ENCODE measurements around the gene ANKRD28. TPM values are rescaled to one million over a fixed set of nuclear protein-coding genes. Genes with fewer than 3 reads are reported as not detected.
A peak's percentile ranks its signal among the peaks of the same experiment; 100 is the strongest.

Gene ANKRD28
- total RNA-seq (2021; ENCODE audit: unreplicated experiment): 89.3 TPM
- polyA plus RNA-seq (2012; ENCODE audit: insufficient read length): 35.0 TPM
- percentile 96 among the genes with signal in this experiment for Bru-seq, nascent RNA
- percentile 80 among the genes with signal in this experiment for BruChase-seq, experiment 1, labeled RNA remaining after a 2-hour chase
- BruChase-seq, experiment 2, labeled RNA remaining after a 6-hour chase: percentile 83 among the genes with signal in this experiment
- long read RNA-seq, full-length matches to known transcripts: 60 of 137 reads
- long read RNA-seq, partial matches to known transcripts: 16 of 137 reads
- long read RNA-seq, other reads (novel, unspliced or antisense): 61 of 137 reads

DNA sequence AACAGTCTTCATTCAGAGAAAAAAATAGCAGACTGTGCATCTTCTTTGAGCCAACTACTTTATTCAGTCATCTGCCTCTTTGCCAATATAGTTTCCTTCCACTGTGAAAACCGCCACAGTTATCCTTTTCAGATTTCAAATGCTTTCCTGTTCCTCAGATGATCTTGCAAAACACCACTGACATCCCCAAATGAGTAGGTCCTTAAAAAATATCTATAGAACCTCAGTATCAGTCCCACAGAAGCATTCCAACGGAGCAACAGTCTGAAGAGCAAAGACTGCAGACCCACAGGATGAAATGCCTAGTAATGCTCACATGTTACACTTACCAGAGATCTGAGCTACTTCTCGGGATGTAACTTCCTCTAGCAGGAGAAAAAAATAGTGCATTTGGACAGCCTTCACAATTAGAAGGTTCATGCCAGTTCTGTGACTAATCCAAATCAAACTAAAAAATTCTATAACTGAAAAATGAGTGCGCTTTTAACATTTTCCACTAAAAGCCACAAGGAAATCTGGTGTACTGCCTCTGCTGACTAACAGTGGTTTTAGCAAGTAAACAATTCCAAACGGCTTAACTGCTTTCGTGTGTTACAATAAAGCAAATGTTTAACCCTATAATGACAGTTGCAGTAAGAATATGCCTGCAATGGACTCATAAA, at the start of gene ANKRD28:
TSS of gene ANKRD28 (minus strand) at position 338 of the 662 bp plus-strand sequence. CDS start 1,458 bp downstream, outside the sequence.
- in situ Hi-C loops (cut with HindIII; ENCODE audit: low pct_unique_long_range_greater_than_20kb, low sequenced_read_pairs): no loop called here
- no TSS peak for BruUV-seq (replicated peaks)
- Histone ChIP-seq H3K4me3 (ENCODE audit: low read depth in 2 of 2, low read length in 2 of 2) (peak within 1 kb of the TSS; percentile 50 to 80), H3K9me3 (ENCODE audit: control insufficient read depth, insufficient read depth, low read depth, low read length) (no peaks in the 10 kb centered on the region), H3K27me3 (ENCODE audit: control insufficient read depth, insufficient read depth, low read length) (no peaks in the 10 kb centered on the region), H3K36me3 (ENCODE audit: control insufficient read depth, insufficient read depth, low read length) (peaks cover 2% of the 10 kb centered on the region; the same call in 1 of the 2 replicates), H3K27ac (ENCODE audit: low read length) (peak within 1 kb of the TSS; percentile 98), H3K4me1 (ENCODE audit: control insufficient read depth, insufficient read depth, low read length) (peaks cover 27% of the 10 kb centered on the region)
- ChIA-PET POLR2A (interaction anchor here (0.7 to 1.7 kb wide), 3 partner anchors 10 to 594 kb away, joined by 3 to 5 read pairs (median 4); no protein-coding TSS in a partner anchor), CTCF (interaction anchor here (1.0 kb wide), 1 partner anchor 84 kb away, joined by 3 read pairs; no protein-coding TSS in a partner anchor)
- ATAC-seq: peak; percentile 89
- DNase-seq (ENCODE audit: low read depth, low spot score): peak; percentile 83
- TF ChIP-seq, protein P1, sequence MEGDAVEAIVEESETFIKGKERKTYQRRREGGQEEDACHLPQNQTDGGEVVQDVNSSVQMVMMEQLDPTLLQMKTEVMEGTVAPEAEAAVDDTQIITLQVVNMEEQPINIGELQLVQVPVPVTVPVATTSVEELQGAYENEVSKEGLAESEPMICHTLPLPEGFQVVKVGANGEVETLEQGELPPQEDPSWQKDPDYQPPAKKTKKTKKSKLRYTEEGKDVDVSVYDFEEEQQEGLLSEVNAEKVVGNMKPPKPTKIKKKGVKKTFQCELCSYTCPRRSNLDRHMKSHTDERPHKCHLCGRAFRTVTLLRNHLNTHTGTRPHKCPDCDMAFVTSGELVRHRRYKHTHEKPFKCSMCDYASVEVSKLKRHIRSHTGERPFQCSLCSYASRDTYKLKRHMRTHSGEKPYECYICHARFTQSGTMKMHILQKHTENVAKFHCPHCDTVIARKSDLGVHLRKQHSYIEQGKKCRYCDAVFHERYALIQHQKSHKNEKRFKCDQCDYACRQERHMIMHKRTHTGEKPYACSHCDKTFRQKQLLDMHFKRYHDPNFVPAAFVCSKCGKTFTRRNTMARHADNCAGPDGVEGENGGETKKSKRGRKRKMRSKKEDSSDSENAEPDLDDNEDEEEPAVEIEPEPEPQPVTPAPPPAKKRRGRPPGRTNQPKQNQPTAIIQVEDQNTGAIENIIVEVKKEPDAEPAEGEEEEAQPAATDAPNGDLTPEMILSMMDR (IDR thresholded peaks at IDR 0.05): peak; percentile 11; the same call in 1 of the 2 replicates
- TF ChIP-seq, protein P2, sequence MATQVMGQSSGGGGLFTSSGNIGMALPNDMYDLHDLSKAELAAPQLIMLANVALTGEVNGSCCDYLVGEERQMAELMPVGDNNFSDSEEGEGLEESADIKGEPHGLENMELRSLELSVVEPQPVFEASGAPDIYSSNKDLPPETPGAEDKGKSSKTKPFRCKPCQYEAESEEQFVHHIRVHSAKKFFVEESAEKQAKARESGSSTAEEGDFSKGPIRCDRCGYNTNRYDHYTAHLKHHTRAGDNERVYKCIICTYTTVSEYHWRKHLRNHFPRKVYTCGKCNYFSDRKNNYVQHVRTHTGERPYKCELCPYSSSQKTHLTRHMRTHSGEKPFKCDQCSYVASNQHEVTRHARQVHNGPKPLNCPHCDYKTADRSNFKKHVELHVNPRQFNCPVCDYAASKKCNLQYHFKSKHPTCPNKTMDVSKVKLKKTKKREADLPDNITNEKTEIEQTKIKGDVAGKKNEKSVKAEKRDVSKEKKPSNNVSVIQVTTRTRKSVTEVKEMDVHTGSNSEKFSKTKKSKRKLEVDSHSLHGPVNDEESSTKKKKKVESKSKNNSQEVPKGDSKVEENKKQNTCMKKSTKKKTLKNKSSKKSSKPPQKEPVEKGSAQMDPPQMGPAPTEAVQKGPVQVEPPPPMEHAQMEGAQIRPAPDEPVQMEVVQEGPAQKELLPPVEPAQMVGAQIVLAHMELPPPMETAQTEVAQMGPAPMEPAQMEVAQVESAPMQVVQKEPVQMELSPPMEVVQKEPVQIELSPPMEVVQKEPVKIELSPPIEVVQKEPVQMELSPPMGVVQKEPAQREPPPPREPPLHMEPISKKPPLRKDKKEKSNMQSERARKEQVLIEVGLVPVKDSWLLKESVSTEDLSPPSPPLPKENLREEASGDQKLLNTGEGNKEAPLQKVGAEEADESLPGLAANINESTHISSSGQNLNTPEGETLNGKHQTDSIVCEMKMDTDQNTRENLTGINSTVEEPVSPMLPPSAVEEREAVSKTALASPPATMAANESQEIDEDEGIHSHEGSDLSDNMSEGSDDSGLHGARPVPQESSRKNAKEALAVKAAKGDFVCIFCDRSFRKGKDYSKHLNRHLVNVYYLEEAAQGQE (IDR thresholded peaks at IDR 0.05; ENCODE audit: insufficient read depth in 1 of 2, low read depth in 2 of 2, low read length in 1 of 2): no peak
- no peak for TF ChIP-seq SIN3A (IDR thresholded peaks at IDR 0.05; ENCODE audit: borderline replicate concordance, insufficient read depth, low read depth, low read length)
- TF ChIP-seq POLR2AphosphoS5 (IDR thresholded peaks at IDR 0.05; ENCODE audit: low read depth, low read length): peak; percentile 50
- peak; percentile 66 for TF ChIP-seq TCF7L2 (IDR thresholded peaks at IDR 0.05; ENCODE audit: low read depth, low read length)
- intact Hi-C loops (cut with micrococcal nuclease; ENCODE audit: unreplicated experiment): loop anchor here (5.0 kb wide), 1 partner anchor 165 kb away; no protein-coding TSS in a partner anchor

DNA sequence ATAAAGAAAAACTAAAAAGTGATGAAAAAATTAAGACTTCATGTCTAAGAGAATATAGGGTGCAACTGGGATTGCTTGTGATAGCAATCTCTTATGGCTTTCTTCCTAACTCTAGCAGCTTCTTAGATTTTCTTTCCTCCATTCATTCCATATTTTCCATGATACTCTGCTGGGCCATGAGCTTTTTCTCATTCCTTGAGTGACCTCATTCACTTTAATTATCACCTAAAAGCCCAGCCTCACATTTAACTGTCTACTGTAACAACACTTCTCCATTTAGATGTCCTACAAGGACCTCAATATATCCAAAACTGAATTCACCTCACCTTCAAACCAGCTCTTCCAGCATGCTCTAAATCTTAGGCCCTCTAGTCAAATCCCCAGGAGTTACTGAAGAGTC, 49.5 kb upstream of the ANKRD28 start:
- CTCF ChIA-PET: no interaction called here
- TF ChIP-seq SIN3A (IDR thresholded peaks at IDR 0.05; ENCODE audit: borderline replicate concordance, insufficient read depth, low read depth, low read length) (no peak), POLR2AphosphoS5 (IDR thresholded peaks at IDR 0.05; ENCODE audit: low read depth, low read length) (no peak), TCF7L2 (IDR thresholded peaks at IDR 0.05; ENCODE audit: low read depth, low read length) (no peak)
- TF ChIP-seq, protein P2 (IDR thresholded peaks at IDR 0.05; ENCODE audit: insufficient read depth in 1 of 2, low read depth in 2 of 2, low read length in 1 of 2): no peak
- TF ChIP-seq, protein P1 (IDR thresholded peaks at IDR 0.05): no peak
- no peak for ATAC-seq

More for the DNA sequence above, 49.5 kb upstream of the ANKRD28 start:
- intact Hi-C loops (cut with micrococcal nuclease; ENCODE audit: unreplicated experiment): no loop called here
- POLR2A ChIA-PET: no interaction called here
- Histone ChIP-seq H3K27ac (ENCODE audit: low read length) (no peak overlapping the region), H3K9me3 (ENCODE audit: control insufficient read depth, insufficient read depth, low read depth, low read length) (peaks cover 6% of the 10 kb centered on the region; the same call in 1 of the 2 replicates), H3K27me3 (ENCODE audit: control insufficient read depth, insufficient read depth, low read length) (no peaks in the 10 kb centered on the region), H3K4me1 (ENCODE audit: control insufficient read depth, insufficient read depth, low read length) (no peaks in the 10 kb centered on the region), H3K36me3 (ENCODE audit: control insufficient read depth, insufficient read depth, low read length) (no peaks in the 10 kb centered on the region), H3K4me3 (ENCODE audit: low read depth in 2 of 2, low read length in 2 of 2) (no peak overlapping the region)
- in situ Hi-C loops (cut with HindIII; ENCODE audit: low pct_unique_long_range_greater_than_20kb, low sequenced_read_pairs): no loop called here
- BruUV-seq (replicated peaks): no TSS peak
- no peak for DNase-seq (ENCODE audit: low read depth, low spot score)
